H1 (cell line): ENCODE data around the gene XPO1. TPM values are rescaled to one million over a fixed set of nuclear protein-coding genes. Genes with fewer than 3 reads are reported as not detected.

Experiments
- CTCF ChIA-PET: fragments of 300-600 bp; sonication (Branson Sonifier 250); formaldehyde crosslinking; loops from one replicate; lab custom pipeline; 2021; ENCODE audit not compliant: partially characterized antibody; lab: Charles Lee
- POLR2A ChIA-PET: fragments of 300-600 bp; sonication (Branson Sonifier 250); formaldehyde crosslinking; loops from one replicate; lab custom pipeline; 2021; ENCODE audit warnings: inconsistent platforms; ENCODE audit not compliant: partially characterized antibody; lab: Charles Lee
- DNase-seq, 2 experiments: peaks; one replicate each; pipeline versions ENCODE4 v3.0.0 to v3.0.0-alpha.2; 2010 to 2022; ENCODE audit warnings: low spot score in 2 of 2, low read depth in 1 of 2, mixed read lengths in 1 of 2
- FAIRE-seq: peaks from 2 replicates; lab custom pipeline; 2011; peaks lifted over from hg19 to GRCh38; lab: Jason Lieb, UNC
- H2AFZ ChIP-seq: 2 replicates; pipeline ENCODE4 v1.8.1; 2012; ENCODE audit warnings: low read length, inconsistent platforms
- H2AK5ac ChIP-seq: 2 replicates; pipeline ENCODE4 v1.6.1; 2013; ENCODE audit warnings: low read depth, low read length
- H2BK120ac ChIP-seq: replicated peaks from 2 replicates; pipeline ENCODE3; 2013; ENCODE audit warnings: low read depth, low read length, inconsistent platforms
- H2BK12ac ChIP-seq: 2 replicates; pipeline ENCODE4 v1.6.1; 2013; ENCODE audit warnings: low read depth, low read length
- H2BK15ac ChIP-seq: 2 replicates; pipeline ENCODE4 v1.6.1; 2013; ENCODE audit warnings: low read length
- H2BK20ac ChIP-seq: 2 replicates; pipeline ENCODE4 v1.6.1; 2013; ENCODE audit warnings: low read length
- H2BK5ac ChIP-seq: 2 replicates; pipeline ENCODE4 v1.6.1; 2013; ENCODE audit warnings: low read depth, low read length
- H3K14ac ChIP-seq: 2 replicates; pipeline ENCODE4 v1.6.1; 2013; ENCODE audit warnings: inconsistent platforms; ENCODE audit not compliant: insufficient read length
- H3K18ac ChIP-seq: 2 replicates; pipeline ENCODE4 v1.6.1; 2013; ENCODE audit warnings: low read length; ENCODE audit errors: extremely low read depth
- H3K23ac ChIP-seq: 2 replicates; pipeline ENCODE4 v1.6.1; 2013; ENCODE audit warnings: inconsistent platforms; ENCODE audit not compliant: insufficient read length
- H3K23me2 ChIP-seq: 2 replicates; pipeline ENCODE4 v1.6.1; 2013; ENCODE audit warnings: low read depth, low read length
- H3K27ac ChIP-seq: 2 replicates; pipeline ENCODE4 v1.6.1; 2011; ENCODE audit warnings: low read depth, low read length, inconsistent platforms
- H3K27me3 ChIP-seq, 4 experiments: replicated peaks in 1 of 4; 1 replicate in 1 of 4; 2 replicates in 3 of 4; pipeline versions ENCODE4 v1.6.1 to v1.8.1; 2011 to 2013; ENCODE audit warnings: low read length in 3 of 4, mild to moderate bottlenecking in 3 of 4, inconsistent platforms in 2 of 4, mixed read lengths in 2 of 4, moderate library complexity in 1 of 4; ENCODE audit not compliant: control insufficient read depth in 3 of 4, insufficient read depth in 3 of 4; ENCODE audit errors: extremely low read depth in 1 of 4
- H3K36me3 ChIP-seq, 4 experiments: 2 replicates each; pipeline versions ENCODE4 v1.6.1 to v1.8.1; 2011 to 2013; ENCODE audit warnings: mild to moderate bottlenecking in 4 of 4, low read length in 3 of 4, moderate library complexity in 2 of 4, control low read depth in 1 of 4, inconsistent platforms in 1 of 4; ENCODE audit not compliant: insufficient read depth in 4 of 4, control insufficient read depth in 2 of 4
- H3K4ac ChIP-seq: replicated peaks from 2 replicates; pipeline ENCODE3; 2013; ENCODE audit warnings: low read length, low read depth, mixed read lengths, inconsistent platforms; ENCODE audit not compliant: insufficient read length
- H3K4me1 ChIP-seq, 4 experiments: replicated peaks in 1 of 4; 1 replicate in 1 of 4; 2 replicates in 3 of 4; pipeline versions ENCODE4 v1.6.1 to v1.8.1; 2011 to 2013; ENCODE audit warnings: low read length in 3 of 4, inconsistent platforms in 2 of 4, mixed read lengths in 1 of 4; ENCODE audit not compliant: insufficient read depth in 4 of 4, control insufficient read depth in 3 of 4
- H3K4me2 ChIP-seq, 2 experiments: 2 replicates each; pipeline versions ENCODE4 v1.6.1 to v1.8.1; 2011 to 2013; ENCODE audit warnings: low read depth in 2 of 2, low read length in 2 of 2, control low read depth in 1 of 2, inconsistent platforms in 1 of 2, mild to moderate bottlenecking in 1 of 2; ENCODE audit not compliant: insufficient read depth in 1 of 2
- H3K4me3 ChIP-seq, 4 experiments: fragments of 200-600, 300-600 bp in 1 of 4; sonication (generic), shearing (Covaris generic), sonication (Bioruptor Twin) in 1 of 4; 2 replicates each; pipeline versions ENCODE4 v1.5.1 to v1.8.1; 2011 to 2016; ENCODE audit warnings: low read length in 4 of 4, low read depth in 3 of 4, control low read depth in 2 of 4, inconsistent platforms in 2 of 4, mild to moderate bottlenecking in 2 of 4, mixed read lengths in 1 of 4, moderate library complexity in 1 of 4; ENCODE audit not compliant: insufficient read depth in 2 of 4; ENCODE audit errors: extremely low read depth in 1 of 4
- H3K56ac ChIP-seq: replicated peaks from 2 replicates; pipeline ENCODE3; 2013; ENCODE audit warnings: low read depth, mild to moderate bottlenecking, mixed read lengths, low read length, inconsistent platforms; ENCODE audit not compliant: insufficient read length
- H3K79me1 ChIP-seq: 2 replicates; pipeline ENCODE4 v1.6.1; 2013; ENCODE audit warnings: low read depth, low read length, control low read depth
- H3K79me2 ChIP-seq, 2 experiments: 2 replicates each; pipeline versions ENCODE4 v1.6.1 to v1.8.1; 2012 to 2013; ENCODE audit warnings: low read length in 2 of 2, mild to moderate bottlenecking in 2 of 2, inconsistent platforms in 1 of 2; ENCODE audit not compliant: insufficient read depth in 2 of 2, control insufficient read depth in 1 of 2
- H3K9ac ChIP-seq, 4 experiments: replicated peaks in 1 of 4; 1 replicate in 1 of 4; 2 replicates in 3 of 4; pipeline versions ENCODE4 v1.6.1 to v1.8.1; 2011 to 2013; ENCODE audit warnings: low read depth in 3 of 4, low read length in 3 of 4, control low read depth in 2 of 4, mild to moderate bottlenecking in 2 of 4, moderate library complexity in 2 of 4, inconsistent platforms in 1 of 4; ENCODE audit errors: extremely low read depth in 1 of 4
- H3K9me3 ChIP-seq, 2 experiments: 2 replicates each; pipeline versions ENCODE4 v1.6.1 to v1.8.1; 2012 to 2013; ENCODE audit warnings: mild to moderate bottlenecking in 2 of 2, moderate library complexity in 2 of 2, control low read depth in 1 of 2, inconsistent platforms in 1 of 2, low read depth in 1 of 2, low read length in 1 of 2, mixed read lengths in 1 of 2; ENCODE audit not compliant: insufficient read depth in 2 of 2
- H4K20me1 ChIP-seq, 2 experiments: replicated peaks in 1 of 2; 2 replicates each; pipeline versions ENCODE3 to v1.8.1; 2011 to 2013; ENCODE audit warnings: inconsistent platforms in 2 of 2, low read length in 2 of 2, mild to moderate bottlenecking in 1 of 2; ENCODE audit not compliant: insufficient read depth in 2 of 2, control insufficient read depth in 1 of 2
- H4K5ac ChIP-seq: 2 replicates; pipeline ENCODE4 v1.6.1; 2013; ENCODE audit warnings: low read length, low read depth, mixed read lengths, inconsistent platforms; ENCODE audit not compliant: insufficient read length
- H4K8ac ChIP-seq: 2 replicates; pipeline ENCODE4 v1.8.0; 2013; ENCODE audit warnings: mild to moderate bottlenecking, moderate library complexity, low read length, inconsistent platforms; ENCODE audit not compliant: insufficient read depth; ENCODE audit errors: extremely low read depth
- H4K91ac ChIP-seq: replicated peaks from 2 replicates; pipeline ENCODE3; 2013; ENCODE audit warnings: low read length, mixed read lengths, inconsistent platforms; ENCODE audit not compliant: insufficient read length
- EP300 ChIP-seq, 2 experiments: IDR thresholded peaks; 1 replicate in 1 of 2; 2 replicates in 1 of 2; pipeline ENCODE4 v1.6.1; 2011 to 2012; ENCODE audit warnings: low read depth in 2 of 2, low read length in 2 of 2, mild to moderate bottlenecking in 2 of 2, borderline replicate concordance in 1 of 2, inconsistent platforms in 1 of 2, moderate library complexity in 1 of 2
- HDAC6 ChIP-seq: IDR thresholded peaks from one replicate; pipeline ENCODE4 v1.7.1; 2012; ENCODE audit warnings: low read depth, mild to moderate bottlenecking, inconsistent platforms, low read length, moderate library complexity
- JUN ChIP-seq: IDR thresholded peaks from 2 replicates; pipeline ENCODE4 v1.6.1; 2011; ENCODE audit warnings: low read depth, mild to moderate bottlenecking, improper control_type of control experiment, low read length
- SP1 ChIP-seq: IDR thresholded peaks from 2 replicates; pipeline ENCODE4 v1.6.1; 2011; ENCODE audit warnings: low read depth, low read length
- SP2 ChIP-seq: IDR thresholded peaks from 2 replicates; pipeline ENCODE4 v1.6.1; 2012; ENCODE audit warnings: mild to moderate bottlenecking, low read length, inconsistent platforms
- TAF1 ChIP-seq: IDR thresholded peaks from 2 replicates; pipeline ENCODE4 v1.6.1; 2011; ENCODE audit warnings: mild to moderate bottlenecking, low read depth, low read length
- TAF7 ChIP-seq: optimal IDR thresholded peaks from 2 replicates; pipeline ENCODE3; 2011; ENCODE audit warnings: low read depth, mild to moderate bottlenecking, inconsistent platforms, low read length, moderate library complexity, borderline replicate concordance
- WGBS, 2 experiments: shearing (Covaris generic) in 1 of 2; methylation state at CpG; one replicate each; pipeline versions ENCODE4 v1.1.6 to v1.1.7; 2013 to 2015; ENCODE audit warnings: low lambda C conversion rate in 2 of 2, mixed read lengths in 2 of 2, inconsistent platforms in 1 of 2, low coverage in 1 of 2, missing lambda C conversion rate in 1 of 2; ENCODE audit not compliant: insufficient replicate concordance in 2 of 2, insufficient coverage in 1 of 2, insufficient read length in 1 of 2; ENCODE audit errors: extremely low coverage in 1 of 2, missing lambda C conversion rate in 1 of 2; 5-methylcytosine and 5-hydroxymethylcytosine counted together
- polyA plus RNA-seq, 7 experiments: library from polyadenylated mRNA; depleted of rRNA in 3 of 7; stranded (reverse) in 5 of 7; unstranded in 2 of 7; fragments of >200 nt in 5 of 7; fragments of 200-250 nt in 2 of 7; gene quantifications; 1 replicate in 5 of 7; 2 replicates in 1 of 7; 4 replicates in 1 of 7; pipeline versions ENCODE4 v1.2.1 to v1.2.3, GENCODE V29; 2011 to 2013; ENCODE audit warnings: missing spikeins in 2 of 7, mixed read lengths in 2 of 7
- total RNA-seq: library from RNA; stranded (reverse); fragmentation: NEBNext Ultra II Directional; extraction: Animal tissue kit (Norgen Biotek cat#: 25700); gene quantifications from 2 replicates; pipeline ENCODE4 v1.2.1, GENCODE V29; 2021
- TF ChIP-seq, protein P1 (sequence below): IDR thresholded peaks from 2 replicates; pipeline ENCODE4 v1.6.1; 2011; ENCODE audit warnings: low read length, improper control_type of control experiment

Gene XPO1
- total and polyA plus RNA-seq, 2 of the 8 experiments (the other 6 are each of a cell fraction or from before 2014, with no cell fraction given) = 110 to 296 TPM

DNA sequence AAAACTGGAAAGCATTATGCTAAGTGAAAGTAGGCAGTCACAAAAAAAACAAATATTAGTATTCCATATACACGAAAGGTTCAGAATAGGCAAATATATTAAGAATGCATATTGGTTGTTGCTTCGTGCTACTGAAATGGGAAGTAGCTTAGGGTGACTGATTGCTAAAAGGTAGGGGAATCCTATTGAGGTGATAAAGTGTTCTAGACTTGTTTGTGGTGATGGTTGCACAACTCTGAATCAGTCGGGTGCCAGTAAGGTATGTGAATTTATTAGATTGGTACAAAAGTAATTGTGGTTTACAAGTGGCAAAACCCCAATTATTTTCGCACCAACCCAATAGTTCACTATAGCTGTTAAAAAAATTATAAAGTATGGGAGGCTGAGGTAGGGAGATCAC lies 88.0 kb downstream of the XPO1 start:
- H2BK12ac ChIP-seq = no peak overlapping the region
- H3K14ac ChIP-seq = no peak overlapping the region
- H3K9ac ChIP-seq = no peak overlapping the region
- no peaks in the 10 kb centered on the region for H3K4me1 ChIP-seq
- no peaks in the 10 kb centered on the region for H3K23me2 ChIP-seq
- no peak overlapping the region for H3K23ac ChIP-seq
- ChIA-PET CTCF (interaction anchor here (0.8 to 1.4 kb wide), 3 partner anchors 11 to 24 kb away, joined by 3 to 5 read pairs (median 3); no protein-coding TSS in a partner anchor), POLR2A (no interaction called here)
- no peak overlapping the region for H3K27ac ChIP-seq
- H3K9me3 ChIP-seq = no peaks in the 10 kb centered on the region
- no peak overlapping the region for H4K8ac ChIP-seq
- no peak overlapping the region for H3K4me3 ChIP-seq
- 90% methylated on average over 4 of the region's 4 CpGs; no CpG with 5 or more reads in 1 of the 2 experiments for WGBS, 2 experiments
- H4K91ac ChIP-seq = no peak overlapping the region
- H3K36me3 ChIP-seq = no peaks in the 10 kb centered on the region
- H2BK5ac ChIP-seq = no peak overlapping the region
- H3K79me2 ChIP-seq = peaks cover 15 to 97% of the 10 kb centered on the region in 2 experiments
- peaks cover 0 to 7% of the 10 kb centered on the region in 2 experiments for H4K20me1 ChIP-seq
- no peaks in the 10 kb centered on the region for H3K27me3 ChIP-seq
- H2BK15ac ChIP-seq = no peak overlapping the region
- H3K4me2 ChIP-seq = no peak overlapping the region
- H2AFZ ChIP-seq = no peak overlapping the region
- no peak overlapping the region for H3K18ac ChIP-seq
- no peak overlapping the region for H4K5ac ChIP-seq
- H3K79me1 ChIP-seq = peaks cover 4% of the 10 kb centered on the region; the same call in 1 of the 2 replicates
- DNase-seq (no peak), FAIRE-seq (no peak)
- no peak overlapping the region for H2AK5ac ChIP-seq
- no peak overlapping the region for H2BK20ac ChIP-seq
- no peak overlapping the region for H2BK120ac ChIP-seq
- no peak overlapping the region for H3K56ac ChIP-seq
- no peak overlapping the region for H3K4ac ChIP-seq
- TF ChIP-seq SP1 = no peak
- no peak for TF ChIP-seq HDAC6
- no peak for TF ChIP-seq TAF1
- no peak for TF ChIP-seq TAF7
- no peak for TF ChIP-seq JUN
- no peak for TF ChIP-seq SP2
- TF ChIP-seq, protein P1, sequence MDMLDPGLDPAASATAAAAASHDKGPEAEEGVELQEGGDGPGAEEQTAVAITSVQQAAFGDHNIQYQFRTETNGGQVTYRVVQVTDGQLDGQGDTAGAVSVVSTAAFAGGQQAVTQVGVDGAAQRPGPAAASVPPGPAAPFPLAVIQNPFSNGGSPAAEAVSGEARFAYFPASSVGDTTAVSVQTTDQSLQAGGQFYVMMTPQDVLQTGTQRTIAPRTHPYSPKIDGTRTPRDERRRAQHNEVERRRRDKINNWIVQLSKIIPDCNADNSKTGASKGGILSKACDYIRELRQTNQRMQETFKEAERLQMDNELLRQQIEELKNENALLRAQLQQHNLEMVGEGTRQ = no peak
- no peak for TF ChIP-seq EP300 (IDR thresholded peaks at IDR 0.05; ENCODE audit: borderline replicate concordance in 1 of 2, low read depth in 2 of 2, low read length in 2 of 2)
